Measurements from ENCODE around the gene GALNT17.

DNA sequence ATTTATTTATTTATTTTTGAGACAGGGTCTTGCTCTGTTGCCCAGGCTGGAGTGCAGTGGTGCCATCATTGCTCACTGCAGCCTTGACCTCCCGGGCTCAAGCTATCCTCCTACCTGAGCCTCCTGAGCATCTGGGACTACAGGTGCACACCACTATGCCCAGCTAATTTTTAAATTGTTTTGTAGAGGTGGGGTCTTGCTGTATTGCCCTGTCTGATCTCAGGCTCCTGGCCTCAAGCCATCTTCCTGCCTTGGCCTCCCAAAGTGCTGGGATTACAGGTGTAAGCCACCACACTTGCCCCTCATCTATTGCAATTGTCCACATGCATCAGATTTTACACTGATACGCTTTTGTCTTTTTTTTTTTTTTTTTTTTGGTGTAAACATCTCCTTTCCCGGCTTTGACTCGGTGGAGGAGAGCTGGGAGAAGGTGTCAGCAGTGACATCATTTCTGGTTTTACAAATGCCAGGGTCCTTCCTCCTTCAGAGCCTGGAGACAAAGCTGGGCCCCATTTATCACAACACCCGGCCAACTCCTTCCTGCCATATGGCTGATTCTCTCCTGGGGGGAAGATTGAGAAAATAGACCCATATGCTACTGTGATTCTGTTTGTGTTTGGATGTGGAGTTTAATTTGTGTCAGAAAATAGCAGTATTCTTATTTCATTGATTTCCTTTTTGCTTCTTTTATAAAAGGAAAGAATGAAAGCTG is 61.3 kb downstream of the GALNT17 start:
- TF ChIP-seq, protein P1, sequence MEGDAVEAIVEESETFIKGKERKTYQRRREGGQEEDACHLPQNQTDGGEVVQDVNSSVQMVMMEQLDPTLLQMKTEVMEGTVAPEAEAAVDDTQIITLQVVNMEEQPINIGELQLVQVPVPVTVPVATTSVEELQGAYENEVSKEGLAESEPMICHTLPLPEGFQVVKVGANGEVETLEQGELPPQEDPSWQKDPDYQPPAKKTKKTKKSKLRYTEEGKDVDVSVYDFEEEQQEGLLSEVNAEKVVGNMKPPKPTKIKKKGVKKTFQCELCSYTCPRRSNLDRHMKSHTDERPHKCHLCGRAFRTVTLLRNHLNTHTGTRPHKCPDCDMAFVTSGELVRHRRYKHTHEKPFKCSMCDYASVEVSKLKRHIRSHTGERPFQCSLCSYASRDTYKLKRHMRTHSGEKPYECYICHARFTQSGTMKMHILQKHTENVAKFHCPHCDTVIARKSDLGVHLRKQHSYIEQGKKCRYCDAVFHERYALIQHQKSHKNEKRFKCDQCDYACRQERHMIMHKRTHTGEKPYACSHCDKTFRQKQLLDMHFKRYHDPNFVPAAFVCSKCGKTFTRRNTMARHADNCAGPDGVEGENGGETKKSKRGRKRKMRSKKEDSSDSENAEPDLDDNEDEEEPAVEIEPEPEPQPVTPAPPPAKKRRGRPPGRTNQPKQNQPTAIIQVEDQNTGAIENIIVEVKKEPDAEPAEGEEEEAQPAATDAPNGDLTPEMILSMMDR (conservative IDR thresholded peaks at IDR 0.05; ENCODE audit: low read depth, low read length): no peak
- no peak for TF ChIP-seq EZH2 (IDR thresholded peaks at IDR 0.05; ENCODE audit: low read length, unreplicated experiment)
